WTC11 (cell line): ENCODE data around the gene SLC44A1.

ENCODE experiments used
- CREB1 ChIP-seq: sonication (generic); formaldehyde crosslinking; IDR thresholded peaks from 2 replicates; pipeline ENCODE4 v1.8.0; 2023; ENCODE audit warnings: mild to moderate bottlenecking, missing genetic modification reagents
- CTCF ChIP-seq: fragments of 200-600 bp; IDR thresholded peaks from 2 replicates; pipeline ENCODE4 v1.8.0; 2022; ENCODE audit warnings: antibody characterized with exemption
- ELF4 ChIP-seq: sonication (generic); formaldehyde crosslinking; IDR thresholded peaks from 2 replicates; pipeline ENCODE4 v1.8.1; 2022; ENCODE audit warnings: low read depth, mild to moderate bottlenecking, moderate library complexity, missing genetic modification reagents
- ETV6 ChIP-seq: sonication (generic); formaldehyde crosslinking; IDR thresholded peaks from 2 replicates; pipeline ENCODE4 v1.8.1; 2022; ENCODE audit warnings: mild to moderate bottlenecking, missing genetic modification reagents
- FOXP4 ChIP-seq: sonication (generic); formaldehyde crosslinking; IDR thresholded peaks from 2 replicates; pipeline ENCODE4 v1.8.0; 2022; ENCODE audit warnings: mild to moderate bottlenecking, missing genetic modification reagents
- IRF1 ChIP-seq: sonication (generic); formaldehyde crosslinking; IDR thresholded peaks from 2 replicates; pipeline ENCODE4 v1.8.0; 2023; ENCODE audit warnings: missing genetic modification reagents
- JUN ChIP-seq: sonication (generic); formaldehyde crosslinking; IDR thresholded peaks from 2 replicates; pipeline ENCODE4 v1.8.0; 2023; ENCODE audit warnings: mild to moderate bottlenecking, missing genetic modification reagents
- MAX ChIP-seq: sonication (generic); formaldehyde crosslinking; IDR thresholded peaks from 2 replicates; pipeline ENCODE4 v1.8.0; 2022; ENCODE audit warnings: mild to moderate bottlenecking, missing genetic modification reagents
- ZNF138 ChIP-seq: sonication (generic); formaldehyde crosslinking; conservative IDR thresholded peaks from 2 replicates; pipeline ENCODE4 v1.8.1; 2022; ENCODE audit warnings: mild to moderate bottlenecking, moderate library complexity, missing genetic modification reagents
- ZNF232 ChIP-seq: sonication (generic); formaldehyde crosslinking; IDR thresholded peaks from 2 replicates; pipeline ENCODE4 v1.8.0; 2022; ENCODE audit warnings: mild to moderate bottlenecking, missing genetic modification reagents
- TF ChIP-seq, protein P1 (sequence below): fragments of 250-450 bp; sonication (Bioruptor Pico); IDR thresholded peaks from 2 replicates; pipeline ENCODE4 v1.9.0; 2021; ENCODE audit warnings: mild to moderate bottlenecking
- TF ChIP-seq, protein P2 (sequence below): sonication (generic); formaldehyde crosslinking; conservative IDR thresholded peaks from 2 replicates; pipeline ENCODE4 v1.8.1; 2023; ENCODE audit warnings: mild to moderate bottlenecking, low read depth, missing genetic modification reagents, moderate library complexity
- TF ChIP-seq, protein P3 (sequence below): sonication (generic); formaldehyde crosslinking; IDR thresholded peaks from 2 replicates; pipeline ENCODE4 v1.8.0; 2022; ENCODE audit warnings: mild to moderate bottlenecking, missing genetic modification reagents

DNA sequence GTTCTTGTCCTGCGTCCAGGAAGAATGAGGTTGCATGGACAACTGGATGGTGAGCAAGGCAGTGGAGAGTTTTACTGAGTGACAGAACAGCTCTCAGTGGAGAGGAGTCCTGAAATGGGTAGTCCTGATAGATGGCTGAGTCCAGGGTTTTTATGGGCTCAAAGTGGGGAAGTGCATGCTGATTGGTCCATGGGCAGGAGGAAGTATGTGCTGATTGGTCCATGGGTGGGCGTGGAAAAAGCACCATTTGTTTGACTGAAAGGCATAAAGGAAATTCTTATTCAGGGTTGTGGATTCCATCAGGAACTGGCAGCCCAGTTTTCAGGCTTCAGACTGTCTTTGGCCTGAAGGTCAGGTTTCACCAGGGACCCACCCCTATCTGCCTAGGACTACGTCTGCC is 214.0 kb downstream of the SLC44A1 start:
- no peak for TF ChIP-seq ZNF232 (CRISPR knock-in tag)
- no peak for TF ChIP-seq CTCF
- no peak for TF ChIP-seq MAX (CRISPR knock-in tag)
- no peak for TF ChIP-seq FOXP4
- TF ChIP-seq CREB1 (CRISPR knock-in tag), result no peak
- TF ChIP-seq ETV6 (CRISPR knock-in tag), result no peak
- TF ChIP-seq JUN (CRISPR knock-in tag), result no peak
- no peak for TF ChIP-seq IRF1 (CRISPR knock-in tag)
- no peak for TF ChIP-seq ELF4 (CRISPR knock-in tag)
- TF ChIP-seq, protein P1, sequence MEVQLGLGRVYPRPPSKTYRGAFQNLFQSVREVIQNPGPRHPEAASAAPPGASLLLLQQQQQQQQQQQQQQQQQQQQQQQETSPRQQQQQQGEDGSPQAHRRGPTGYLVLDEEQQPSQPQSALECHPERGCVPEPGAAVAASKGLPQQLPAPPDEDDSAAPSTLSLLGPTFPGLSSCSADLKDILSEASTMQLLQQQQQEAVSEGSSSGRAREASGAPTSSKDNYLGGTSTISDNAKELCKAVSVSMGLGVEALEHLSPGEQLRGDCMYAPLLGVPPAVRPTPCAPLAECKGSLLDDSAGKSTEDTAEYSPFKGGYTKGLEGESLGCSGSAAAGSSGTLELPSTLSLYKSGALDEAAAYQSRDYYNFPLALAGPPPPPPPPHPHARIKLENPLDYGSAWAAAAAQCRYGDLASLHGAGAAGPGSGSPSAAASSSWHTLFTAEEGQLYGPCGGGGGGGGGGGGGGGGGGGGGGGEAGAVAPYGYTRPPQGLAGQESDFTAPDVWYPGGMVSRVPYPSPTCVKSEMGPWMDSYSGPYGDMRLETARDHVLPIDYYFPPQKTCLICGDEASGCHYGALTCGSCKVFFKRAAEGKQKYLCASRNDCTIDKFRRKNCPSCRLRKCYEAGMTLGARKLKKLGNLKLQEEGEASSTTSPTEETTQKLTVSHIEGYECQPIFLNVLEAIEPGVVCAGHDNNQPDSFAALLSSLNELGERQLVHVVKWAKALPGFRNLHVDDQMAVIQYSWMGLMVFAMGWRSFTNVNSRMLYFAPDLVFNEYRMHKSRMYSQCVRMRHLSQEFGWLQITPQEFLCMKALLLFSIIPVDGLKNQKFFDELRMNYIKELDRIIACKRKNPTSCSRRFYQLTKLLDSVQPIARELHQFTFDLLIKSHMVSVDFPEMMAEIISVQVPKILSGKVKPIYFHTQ (CRISPR knock-in tag), result no peak
- TF ChIP-seq, protein P2, sequence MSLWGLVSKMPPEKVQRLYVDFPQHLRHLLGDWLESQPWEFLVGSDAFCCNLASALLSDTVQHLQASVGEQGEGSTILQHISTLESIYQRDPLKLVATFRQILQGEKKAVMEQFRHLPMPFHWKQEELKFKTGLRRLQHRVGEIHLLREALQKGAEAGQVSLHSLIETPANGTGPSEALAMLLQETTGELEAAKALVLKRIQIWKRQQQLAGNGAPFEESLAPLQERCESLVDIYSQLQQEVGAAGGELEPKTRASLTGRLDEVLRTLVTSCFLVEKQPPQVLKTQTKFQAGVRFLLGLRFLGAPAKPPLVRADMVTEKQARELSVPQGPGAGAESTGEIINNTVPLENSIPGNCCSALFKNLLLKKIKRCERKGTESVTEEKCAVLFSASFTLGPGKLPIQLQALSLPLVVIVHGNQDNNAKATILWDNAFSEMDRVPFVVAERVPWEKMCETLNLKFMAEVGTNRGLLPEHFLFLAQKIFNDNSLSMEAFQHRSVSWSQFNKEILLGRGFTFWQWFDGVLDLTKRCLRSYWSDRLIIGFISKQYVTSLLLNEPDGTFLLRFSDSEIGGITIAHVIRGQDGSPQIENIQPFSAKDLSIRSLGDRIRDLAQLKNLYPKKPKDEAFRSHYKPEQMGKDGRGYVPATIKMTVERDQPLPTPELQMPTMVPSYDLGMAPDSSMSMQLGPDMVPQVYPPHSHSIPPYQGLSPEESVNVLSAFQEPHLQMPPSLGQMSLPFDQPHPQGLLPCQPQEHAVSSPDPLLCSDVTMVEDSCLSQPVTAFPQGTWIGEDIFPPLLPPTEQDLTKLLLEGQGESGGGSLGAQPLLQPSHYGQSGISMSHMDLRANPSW (CRISPR knock-in tag), result no peak
- no peak for TF ChIP-seq ZNF138 (CRISPR knock-in tag)
- TF ChIP-seq, protein P3, sequence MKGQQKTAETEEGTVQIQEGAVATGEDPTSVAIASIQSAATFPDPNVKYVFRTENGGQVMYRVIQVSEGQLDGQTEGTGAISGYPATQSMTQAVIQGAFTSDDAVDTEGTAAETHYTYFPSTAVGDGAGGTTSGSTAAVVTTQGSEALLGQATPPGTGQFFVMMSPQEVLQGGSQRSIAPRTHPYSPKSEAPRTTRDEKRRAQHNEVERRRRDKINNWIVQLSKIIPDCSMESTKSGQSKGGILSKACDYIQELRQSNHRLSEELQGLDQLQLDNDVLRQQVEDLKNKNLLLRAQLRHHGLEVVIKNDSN, result no peak
